ENCODE data around the gene AMER3.
"Not testable (repeated sequence)": the region's sequence is repeated elsewhere in the genome, so short reads cannot be mapped to it uniquely, and the experiment has no call there.

AMER3 gene, protein sequence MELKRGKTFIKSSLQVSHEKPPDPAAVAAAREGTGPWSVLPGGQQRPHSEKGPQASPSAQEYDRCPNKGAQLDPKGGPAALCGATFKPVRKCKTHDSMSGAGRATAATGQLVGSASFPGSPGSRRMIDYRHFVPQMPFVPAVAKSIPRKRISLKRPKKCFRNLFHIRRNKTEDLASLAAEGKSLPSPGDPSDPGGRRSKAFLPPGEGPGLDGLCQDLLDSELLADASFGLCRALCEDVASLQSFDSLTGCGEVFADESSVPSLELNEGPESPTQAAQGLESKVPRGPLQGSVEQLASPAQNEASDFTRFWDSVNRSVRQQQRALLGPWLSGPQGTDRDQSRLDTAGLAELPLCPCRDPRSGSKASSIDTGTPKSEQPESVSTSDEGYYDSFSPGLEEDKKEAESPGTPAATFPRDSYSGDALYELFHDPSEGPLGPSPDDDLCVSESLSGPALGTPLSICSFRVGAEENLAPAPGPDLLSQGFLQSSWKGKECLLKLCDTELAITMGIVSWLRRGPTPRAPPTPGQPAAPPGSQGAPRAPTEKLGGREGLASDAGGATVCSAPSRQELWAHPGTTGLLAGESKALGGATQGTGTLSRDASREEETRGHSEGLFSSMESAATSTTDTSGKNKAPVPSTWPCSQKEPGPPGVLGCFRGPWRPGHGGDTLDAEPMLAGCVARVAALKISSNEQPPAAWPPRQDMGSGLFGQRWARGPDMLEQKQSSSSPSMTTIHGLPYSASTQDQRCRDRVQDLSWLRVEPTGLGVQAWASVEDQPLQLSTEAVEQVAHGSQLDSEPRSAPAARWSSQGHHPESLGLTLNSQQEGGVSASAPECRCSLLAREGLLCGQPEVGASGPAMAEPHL

DNA sequence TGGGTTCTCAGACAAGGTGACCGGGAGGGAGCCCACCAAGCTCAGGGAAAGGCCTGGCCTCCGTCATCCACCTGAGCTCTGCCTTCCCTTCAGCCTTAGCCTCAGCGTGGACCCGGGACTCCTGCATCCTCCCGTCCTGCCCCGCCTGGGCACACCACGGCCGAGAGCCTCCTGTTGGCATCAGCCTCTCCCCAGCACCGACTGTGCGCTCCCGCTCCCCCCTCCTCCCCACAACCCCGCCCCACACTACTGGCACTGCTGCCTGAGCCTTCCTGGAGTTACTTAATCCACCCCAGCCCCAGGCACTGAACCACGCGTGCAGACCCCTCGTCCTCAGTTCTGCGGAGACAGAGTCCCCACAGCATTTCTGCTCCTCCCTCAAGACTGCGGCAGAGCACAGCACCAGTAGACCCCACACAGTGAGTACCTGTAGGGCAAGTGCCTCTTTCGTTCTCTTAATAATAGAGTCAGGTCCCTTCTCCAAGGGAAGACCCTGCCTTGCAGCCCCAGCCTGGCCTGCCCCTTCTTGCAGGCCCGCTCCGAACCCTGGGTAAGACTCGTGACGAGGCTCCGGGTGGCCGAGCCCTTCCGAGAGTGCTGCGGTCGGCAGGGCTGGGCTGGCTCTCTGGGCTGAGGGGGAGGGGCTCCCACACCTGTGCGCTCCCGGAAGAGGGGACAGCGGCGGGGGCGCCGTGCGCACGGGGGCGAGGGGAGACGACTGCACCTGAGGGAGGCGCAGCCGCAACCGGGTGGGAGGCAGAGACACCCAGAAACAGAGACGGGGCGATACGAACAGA lies at the start of gene AMER3:
Gene AMER3, plus strand, starts transcription at position 285 of the 797 bp plus-strand sequence. CDS start 6,533 bp downstream, outside the sequence.
- DNase-seq: no peak

DNA sequence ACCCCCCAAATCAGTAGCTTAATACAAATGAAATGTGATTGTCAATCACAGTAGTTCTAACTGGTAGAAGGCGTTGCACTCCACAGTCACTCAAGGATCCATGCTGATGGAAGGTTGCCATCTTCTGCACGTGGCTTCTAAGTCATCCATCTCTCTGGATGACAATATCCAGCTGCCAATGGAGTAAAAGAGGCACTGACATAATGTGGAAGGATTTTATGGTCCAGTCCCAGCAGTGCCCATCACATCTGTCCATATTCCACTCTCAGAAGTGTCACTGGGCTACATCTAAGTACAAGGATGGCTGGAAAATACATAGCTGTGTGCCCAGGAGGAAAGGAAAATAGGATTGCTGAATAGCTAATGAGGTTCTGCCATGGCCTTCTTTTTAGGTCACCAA lies 40.5 kb upstream of the AMER3 start:
- DNase-seq: not testable (repeated sequence)

DNA sequence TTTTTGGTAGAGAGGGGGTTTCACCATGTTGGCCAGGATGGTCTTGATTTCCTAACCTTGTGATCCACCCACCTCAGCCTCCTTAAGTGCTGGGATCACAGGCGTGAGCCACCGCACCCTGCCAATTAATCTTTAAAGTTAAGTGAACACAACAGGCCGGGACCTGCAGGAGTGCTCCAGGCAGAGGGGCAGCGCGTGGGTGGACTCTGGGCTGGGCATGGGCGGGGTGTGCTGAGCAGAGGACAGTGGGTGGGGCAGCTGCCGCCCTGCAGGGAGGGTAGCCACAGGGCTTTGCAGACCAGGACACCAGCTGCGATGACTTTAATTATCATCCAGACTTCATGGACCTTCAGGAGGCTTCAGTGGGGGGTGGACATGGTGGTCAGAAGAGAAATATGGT lies 35.3 kb upstream of the AMER3 start:
- DNase-seq: no peak

DNA sequence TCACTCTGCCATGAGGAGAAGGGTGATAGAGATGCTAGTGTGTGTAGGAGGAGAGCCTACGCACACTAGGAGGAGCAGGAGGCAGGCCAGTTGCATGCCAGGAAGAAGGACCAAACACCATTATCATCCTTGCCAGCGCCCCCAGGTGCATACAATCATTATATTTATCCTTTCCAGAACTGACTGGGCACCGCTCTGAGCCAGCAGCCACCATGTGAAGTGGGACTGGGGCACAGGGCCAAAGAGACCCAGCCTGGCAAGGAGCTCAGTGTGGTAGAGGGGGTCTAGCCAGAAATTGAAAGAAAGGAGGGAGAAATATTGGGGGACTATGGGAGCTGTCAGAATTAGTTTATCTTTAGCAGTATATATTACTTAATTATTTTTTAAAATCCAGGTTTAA lies 34.8 kb upstream of the AMER3 start:
- DNase-seq: no peak

DNA sequence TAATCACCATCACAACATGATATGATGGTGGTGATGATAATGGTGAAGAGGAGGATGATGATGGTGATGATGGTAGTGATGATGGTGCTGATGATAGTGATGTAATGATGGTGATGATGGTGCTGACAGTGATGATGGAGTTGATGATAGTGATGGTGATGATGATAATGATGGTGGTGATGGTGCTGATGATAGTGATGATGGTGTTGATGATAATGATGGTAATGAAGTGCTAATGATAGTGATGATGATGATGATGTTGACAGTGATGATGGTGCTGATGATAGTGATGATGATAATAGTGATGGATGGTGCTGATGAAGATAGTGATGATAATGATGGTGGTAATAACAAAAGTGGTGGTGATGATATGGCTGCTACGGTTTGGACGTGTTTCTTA lies 30.9 kb upstream of the AMER3 start:
- DNase-seq: no peak

DNA sequence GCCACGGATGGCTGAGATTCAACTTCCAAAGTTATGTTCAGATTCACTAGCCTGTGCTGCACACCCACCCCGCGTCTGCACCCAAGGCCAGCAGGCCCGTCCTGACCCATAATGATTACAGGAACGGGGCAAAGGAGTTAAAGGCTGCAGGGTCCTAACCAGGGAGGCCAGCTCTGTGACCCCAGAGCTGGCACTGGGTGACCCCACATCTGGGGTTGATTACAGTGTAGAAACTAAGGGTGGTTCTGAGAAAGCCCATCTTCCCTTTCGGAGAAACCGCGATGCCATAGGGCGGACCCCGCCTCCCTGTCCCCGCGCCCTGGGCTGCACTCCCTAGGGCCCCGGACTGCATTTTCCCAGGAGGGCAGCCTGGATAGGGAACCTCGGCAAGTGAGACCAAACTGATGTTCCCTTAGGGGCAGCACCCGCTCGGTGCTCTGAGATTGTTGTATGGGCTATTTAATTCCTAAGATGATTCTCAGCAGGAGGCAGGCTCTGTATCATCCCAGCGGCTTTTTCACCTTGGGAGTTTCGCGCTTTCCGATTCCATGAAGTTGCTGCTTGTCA lies 28.6 kb upstream of the AMER3 start:
- DNase-seq: no peak

DNA sequence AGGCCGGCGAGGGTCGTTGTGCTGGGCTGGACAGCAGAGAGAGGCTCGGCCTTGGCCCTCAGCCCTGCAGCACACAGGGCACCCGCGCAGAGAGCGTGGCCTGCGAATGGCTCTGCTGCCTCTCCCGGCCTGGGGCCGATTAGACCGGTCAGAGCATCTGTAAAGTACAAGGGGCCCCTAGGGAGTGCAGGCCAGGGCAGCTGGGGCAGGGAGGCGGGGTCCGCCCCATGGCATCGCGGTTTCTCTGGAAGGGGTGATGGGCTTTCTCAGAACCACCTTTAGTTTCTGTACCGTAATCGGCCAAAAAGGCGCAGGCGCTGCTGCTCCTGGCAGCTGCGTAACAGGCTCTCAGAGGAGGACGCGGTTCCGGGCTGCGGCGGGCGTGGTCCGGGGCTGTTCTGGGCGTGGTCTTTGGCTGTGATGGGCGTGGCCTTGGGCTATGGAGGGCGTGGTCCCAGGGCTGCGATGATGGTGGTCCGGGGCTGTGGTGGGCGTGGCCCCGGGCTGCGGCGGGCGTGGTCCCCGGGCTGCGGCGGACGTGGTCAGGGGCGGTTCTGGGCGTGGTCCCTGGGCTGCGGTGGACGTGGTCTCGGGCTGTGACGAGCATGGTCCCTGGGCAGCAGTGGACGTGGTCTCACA lies 27.9 kb upstream of the AMER3 start:
- peak; percentile 83 for DNase-seq

DNA sequence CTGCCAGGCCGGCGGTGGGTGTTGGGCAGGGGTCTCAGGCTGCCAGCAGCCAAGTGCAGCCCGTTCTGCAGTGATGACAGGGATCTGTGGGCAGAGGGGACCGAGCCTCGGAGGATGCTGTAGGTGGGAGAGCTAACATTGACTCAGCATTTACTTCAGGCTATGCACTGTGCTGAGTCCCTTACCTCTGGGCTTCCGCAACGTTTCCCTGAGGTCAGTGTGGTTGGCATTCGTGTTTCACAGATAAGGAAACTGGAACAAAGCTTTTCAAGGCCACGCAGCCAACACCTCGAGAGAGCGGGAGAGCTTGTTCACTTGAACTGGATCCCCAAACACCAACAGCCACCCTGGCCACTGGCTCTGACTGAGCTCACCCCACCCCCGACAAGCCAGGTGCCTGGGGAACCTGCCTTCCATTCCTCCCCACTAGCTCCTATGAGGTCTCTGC lies 27.3 kb upstream of the AMER3 start:
- no peak for DNase-seq

DNA sequence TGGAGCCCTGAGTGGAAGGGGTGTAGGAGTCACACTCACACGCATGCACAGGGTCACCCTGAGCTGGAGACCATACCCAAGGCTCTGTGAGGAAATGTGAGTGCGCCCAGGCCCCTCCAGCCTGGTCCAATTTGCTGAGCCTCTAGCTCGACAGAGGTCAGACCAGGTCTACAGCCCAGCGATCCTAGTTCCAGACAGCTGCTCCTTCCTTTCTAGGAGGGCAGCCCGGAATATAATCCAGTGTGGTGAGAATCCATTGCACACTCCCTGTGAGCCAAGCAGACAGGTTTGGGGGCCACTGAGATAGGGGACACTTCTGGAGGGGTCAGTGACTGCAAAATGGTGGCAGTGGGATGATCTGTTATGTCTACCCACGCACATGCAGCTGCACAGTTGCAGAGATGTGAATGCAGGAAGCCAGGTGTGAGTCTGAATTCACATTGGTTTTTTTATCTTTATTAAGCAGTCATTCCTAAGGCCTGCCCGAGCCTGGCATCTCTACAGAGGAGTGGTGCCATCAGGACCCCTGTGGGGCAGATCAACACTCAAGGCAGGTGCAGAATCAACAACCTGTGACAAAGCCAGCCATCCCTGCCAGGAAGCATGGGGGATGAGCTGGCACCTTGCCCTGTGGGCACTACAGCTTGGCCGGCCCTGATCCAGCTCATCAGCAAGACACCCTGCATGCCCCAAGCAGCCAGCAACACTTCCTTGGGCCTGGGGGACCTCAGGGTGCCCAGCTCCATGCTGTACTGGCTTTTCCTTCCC lies 26.6 kb upstream of the AMER3 start, which contains the start of gene GPR148:
Gene GPR148, plus strand, starts transcription at position 522 of the 768 bp plus-strand sequence. Its CDS starts 82 bp downstream, at position 604.
- no peak for DNase-seq

DNA sequence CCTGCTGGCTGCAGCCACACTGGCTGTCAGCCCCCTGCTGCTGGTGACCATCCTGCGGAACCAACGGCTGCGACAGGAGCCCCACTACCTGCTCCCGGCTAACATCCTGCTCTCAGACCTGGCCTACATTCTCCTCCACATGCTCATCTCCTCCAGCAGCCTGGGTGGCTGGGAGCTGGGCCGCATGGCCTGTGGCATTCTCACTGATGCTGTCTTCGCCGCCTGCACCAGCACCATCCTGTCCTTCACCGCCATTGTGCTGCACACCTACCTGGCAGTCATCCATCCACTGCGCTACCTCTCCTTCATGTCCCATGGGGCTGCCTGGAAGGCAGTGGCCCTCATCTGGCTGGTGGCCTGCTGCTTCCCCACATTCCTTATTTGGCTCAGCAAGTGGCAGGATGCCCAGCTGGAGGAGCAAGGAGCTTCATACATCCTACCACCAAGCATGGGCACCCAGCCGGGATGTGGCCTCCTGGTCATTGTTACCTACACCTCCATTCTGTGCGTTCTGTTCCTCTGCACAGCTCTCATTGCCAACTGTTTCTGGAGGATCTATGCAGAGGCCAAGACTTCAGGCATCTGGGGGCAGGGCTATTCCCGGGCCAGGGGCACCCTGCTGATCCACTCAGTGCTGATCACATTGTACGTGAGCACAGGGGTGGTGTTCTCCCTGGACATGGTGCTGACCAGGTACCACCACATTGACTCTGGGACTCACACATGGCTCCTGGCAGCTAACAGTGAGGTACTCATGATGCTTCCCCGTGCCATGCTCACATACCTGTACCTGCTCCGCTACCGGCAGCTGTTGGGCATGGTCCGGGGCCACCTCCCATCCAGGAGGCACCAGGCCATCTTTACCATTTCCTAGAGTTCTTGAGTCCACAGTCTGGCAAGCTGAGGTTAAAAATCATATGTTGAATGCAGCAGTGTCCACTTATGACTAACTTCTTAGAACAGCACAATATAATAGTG lies 25.7 kb upstream of the AMER3 start:
- no peak for DNase-seq

DNA sequence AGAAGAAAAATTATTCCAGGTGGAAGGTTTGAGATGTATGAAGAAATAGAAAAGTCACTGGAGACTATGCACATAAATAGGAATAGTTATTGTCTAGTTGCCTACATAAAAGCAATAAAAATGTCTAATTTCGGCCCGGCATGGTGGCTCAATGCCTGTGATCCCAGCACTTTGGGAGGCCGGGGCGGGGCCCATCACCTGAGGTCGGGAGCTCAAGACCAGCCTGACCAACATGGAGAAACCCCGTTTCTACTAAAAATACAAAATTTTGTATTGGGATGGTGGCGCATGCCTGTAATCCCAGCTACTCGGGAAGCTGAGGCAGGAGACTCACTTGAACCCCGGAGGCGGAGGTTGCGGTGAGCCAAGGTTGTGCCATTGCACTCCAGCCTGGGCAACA lies 23.1 kb upstream of the AMER3 start:
- not testable (repeated sequence) for DNase-seq

DNA sequence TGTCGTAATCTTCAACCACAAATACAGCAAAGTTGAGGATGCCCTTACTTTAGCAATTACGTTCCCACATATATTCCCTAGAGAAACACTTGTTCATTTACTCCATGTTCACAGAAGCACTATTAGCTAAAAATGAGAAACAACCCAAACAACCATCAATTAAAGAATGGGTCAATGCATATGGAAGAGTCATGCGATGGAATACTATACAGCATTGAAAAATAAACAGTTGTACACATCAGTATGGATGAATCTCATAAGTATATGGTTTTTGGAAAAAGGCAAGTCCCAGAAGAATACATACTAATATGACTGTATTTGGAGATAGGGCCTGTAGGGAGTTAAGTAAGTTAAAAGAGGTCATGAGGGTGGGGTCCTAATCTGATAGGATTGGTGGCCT lies 20.1 kb upstream of the AMER3 start:
- no peak for DNase-seq

DNA sequence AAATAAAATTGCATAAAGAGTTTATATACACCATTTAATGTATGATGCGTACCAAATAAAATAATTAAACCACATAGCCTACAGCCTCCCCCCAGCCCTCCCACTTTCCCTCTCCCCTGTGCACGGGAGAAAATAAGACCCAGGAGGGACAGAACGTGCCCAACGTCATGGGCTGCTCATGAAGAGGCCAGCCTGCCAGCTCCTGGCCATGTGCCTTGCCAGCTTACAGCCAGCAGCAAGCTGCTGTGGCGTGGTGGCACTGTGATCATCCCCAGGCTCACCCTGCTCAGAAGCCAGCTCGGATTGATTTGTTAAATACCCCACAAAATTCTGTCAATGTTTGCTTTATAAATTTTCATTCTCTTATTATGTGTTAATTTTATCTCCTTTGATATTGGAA lies 18.9 kb upstream of the AMER3 start:
- no peak for DNase-seq

DNA sequence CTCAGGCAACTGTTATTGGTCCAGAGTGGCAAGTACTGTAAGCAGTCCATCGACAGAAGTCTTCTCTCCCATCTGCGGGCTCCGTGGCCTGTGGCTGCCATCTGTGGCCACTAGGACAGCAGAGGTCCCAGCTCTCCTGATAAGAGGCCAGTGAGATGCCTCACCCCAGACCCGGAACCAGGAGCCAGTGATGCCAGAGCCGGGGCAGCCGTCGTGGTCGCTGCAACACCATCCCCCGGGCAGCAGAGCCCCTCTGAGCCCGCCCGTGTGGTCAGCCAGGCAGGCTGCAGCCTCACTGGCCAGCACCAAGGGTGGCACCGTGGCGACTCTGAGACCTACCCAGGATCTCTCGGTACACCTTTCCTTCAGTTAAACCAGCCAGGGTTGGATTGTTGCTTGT lies 17.7 kb upstream of the AMER3 start:
- DNase-seq: no peak

DNA sequence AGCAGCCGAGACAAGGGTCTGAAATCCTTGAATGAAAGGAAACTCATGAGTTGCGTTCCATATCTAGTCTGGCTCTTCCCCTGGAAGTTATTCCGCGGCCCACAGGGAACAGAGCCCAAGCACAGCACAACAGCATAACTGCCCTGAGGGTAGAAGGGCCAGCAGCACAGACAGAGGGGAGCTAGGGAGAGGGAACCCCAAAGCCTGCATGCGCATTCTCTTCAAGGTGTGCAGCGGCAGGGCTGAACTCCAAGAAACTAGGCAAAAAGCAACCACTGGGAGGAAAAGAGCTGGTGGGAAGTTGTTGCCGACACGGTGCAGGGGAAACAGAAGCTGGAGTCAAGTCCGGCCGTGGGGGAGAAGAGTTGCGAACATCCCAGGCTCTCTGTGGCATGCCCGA lies 14.7 kb upstream of the AMER3 start:
- DNase-seq: no peak

DNA sequence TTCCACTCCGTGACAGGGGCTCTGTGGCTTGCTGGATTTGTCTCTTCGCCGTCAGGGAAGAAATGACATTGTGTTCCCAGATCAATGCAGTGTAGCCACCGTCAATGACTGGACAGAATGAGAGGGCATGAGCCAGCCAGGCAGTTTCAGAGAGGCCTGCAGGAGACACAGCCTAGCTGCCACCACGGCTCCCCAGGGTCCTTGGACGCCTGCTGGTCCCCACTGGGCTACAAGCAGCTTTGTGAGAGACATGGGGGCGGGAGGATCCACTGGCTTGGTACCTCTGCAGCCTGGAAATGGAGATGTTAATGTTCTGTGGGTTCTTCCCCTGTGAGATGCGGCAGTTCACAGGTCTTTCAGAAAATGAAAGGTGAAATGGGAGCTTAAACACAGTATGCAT lies 12.1 kb upstream of the AMER3 start:
- no peak for DNase-seq

DNA sequence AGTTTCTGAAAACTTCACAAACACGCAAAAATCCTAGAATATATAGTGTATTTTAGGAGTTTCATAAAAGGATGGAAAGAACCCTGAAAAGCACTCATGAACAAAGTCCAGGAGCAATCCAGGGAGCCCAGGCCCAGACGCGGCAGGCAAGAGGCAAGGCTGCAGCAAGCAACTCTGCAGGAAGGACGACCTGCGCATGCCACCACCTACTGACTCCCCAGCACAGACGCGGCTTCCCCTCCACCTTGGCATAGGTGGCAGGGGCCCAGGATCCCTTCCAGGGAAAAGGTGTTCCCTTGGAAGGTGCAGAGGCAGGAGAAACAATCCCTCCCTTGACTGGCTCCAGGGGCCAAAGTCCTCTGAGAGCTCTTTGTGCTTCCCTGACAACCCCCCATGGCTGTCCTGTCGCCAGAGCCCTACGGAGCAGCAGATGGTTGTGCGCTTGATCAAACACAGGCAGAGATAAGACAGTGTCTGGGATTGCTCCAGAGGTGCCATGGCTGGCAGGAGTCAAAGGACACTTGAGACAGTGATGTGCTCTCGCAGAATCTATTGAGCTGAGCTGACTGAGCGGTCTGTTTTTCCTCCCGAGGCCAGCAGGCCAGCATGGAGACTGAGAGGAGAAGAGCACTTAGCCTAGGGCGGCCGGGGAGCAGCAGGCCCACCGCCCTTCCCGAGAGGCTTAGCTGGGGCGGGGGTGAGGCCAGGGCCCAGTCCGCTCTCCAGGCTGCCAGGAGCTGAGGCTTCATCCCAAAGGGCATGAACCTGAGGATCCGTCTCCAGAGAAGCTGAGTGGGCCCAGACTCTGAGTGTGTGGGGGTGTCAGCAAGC lies 10.8 kb upstream of the AMER3 start:
- no peak for DNase-seq

DNA sequence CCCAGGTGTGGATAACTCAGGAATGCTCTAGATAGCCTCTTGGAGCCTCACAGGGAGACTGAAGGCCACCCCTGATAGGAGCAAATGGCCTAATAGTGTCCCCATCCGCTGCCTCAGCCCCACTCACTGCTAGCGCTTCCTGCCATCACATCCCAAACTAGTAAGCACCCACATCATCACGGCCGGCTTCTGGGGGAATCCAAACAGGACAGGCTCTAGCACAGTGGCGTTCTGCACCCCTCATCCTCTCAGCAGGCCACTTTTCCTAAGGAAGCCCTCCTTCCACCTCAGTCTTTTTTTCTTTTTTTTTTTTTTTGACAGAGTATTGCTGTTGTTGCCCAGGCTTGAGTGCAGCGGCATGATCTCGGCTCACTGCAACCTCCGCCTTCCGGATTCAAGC lies 6.3 kb upstream of the AMER3 start:
- no peak for DNase-seq

DNA sequence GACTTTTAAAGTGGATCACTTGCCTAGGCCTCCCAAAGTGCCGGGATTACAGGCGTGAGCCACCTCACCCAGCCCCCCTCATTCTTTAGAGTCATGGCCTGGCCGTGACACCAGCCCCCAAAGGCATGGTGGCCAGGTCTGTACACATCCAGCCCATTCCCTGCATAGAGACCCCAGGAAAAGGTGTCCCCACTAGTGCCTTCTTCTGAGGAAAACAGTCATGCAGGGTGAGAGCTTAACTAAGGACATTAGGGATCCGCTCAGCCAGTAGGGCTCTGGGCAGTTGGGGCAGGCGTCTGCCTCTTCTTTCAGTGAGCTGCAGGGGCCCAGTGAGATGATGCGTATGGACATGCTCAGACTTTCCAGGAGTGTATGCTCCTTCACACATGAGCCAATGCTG lies 5.7 kb upstream of the AMER3 start:
- DNase-seq: no peak
